ENCODE data around the gene JARID2.

JARID2 gene

DNA sequence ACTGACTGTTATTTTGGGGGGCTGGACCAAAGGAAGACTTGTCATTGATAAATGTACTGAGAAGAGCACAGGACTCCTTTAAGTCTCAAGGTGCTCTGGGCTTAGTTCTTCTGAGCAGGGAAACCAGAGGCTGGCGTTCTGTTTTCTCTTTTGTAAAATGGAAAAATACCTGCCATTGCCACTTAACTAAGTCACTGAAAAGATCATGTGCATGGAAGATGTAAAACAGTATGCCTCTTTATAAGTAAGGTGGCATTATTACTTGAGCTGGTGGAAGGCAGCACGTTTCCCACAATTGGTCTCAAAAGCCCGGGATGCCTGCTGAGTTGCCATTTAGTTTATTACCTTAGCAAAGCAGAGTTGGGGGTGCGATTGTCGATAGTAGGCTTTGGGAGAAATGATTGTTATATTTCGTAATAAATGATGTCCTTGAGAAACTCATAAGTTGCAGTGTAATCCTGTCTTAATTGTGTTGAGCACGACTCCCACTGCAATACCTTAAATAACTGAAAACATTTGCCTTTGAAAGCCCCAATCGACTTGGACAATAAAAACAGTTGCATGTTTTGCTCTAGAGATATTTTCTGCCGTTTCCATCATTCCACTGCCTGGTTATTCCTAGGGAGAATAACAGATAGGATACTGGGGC, 3.6 kb downstream of the JARID2 start:
- H3K27ac ChIP-seq: peak overlapping the region; percentile 48
- H3K36me3 ChIP-seq (ENCODE audit: insufficient read depth, low read length): peaks cover 9% of the 10 kb centered on the region; the same call in 1 of the 2 replicates
- H3K4me3 ChIP-seq: peak overlapping the region; percentile 79
- TF ChIP-seq FOXP2 (optimal IDR thresholded peaks at IDR 0.05; ENCODE audit: control extremely low read depth, extremely low read length, insufficient read depth): no peak
- no peak for TF ChIP-seq EZH2 (IDR thresholded peaks at IDR 0.05)
- TF ChIP-seq POLR2AphosphoS5 (IDR thresholded peaks at IDR 0.05; ENCODE audit: borderline replicate concordance, low read depth, low read length): no peak; the same call in 1 of the 2 replicates
- H3K9ac ChIP-seq (ENCODE audit: insufficient read length): peak overlapping the region; percentile 41
- no peak for DNase-seq (ENCODE audit: low read depth, low spot score)
- H3K9me3 ChIP-seq (ENCODE audit: low read depth, low read length): no peaks in the 10 kb centered on the region

DNA sequence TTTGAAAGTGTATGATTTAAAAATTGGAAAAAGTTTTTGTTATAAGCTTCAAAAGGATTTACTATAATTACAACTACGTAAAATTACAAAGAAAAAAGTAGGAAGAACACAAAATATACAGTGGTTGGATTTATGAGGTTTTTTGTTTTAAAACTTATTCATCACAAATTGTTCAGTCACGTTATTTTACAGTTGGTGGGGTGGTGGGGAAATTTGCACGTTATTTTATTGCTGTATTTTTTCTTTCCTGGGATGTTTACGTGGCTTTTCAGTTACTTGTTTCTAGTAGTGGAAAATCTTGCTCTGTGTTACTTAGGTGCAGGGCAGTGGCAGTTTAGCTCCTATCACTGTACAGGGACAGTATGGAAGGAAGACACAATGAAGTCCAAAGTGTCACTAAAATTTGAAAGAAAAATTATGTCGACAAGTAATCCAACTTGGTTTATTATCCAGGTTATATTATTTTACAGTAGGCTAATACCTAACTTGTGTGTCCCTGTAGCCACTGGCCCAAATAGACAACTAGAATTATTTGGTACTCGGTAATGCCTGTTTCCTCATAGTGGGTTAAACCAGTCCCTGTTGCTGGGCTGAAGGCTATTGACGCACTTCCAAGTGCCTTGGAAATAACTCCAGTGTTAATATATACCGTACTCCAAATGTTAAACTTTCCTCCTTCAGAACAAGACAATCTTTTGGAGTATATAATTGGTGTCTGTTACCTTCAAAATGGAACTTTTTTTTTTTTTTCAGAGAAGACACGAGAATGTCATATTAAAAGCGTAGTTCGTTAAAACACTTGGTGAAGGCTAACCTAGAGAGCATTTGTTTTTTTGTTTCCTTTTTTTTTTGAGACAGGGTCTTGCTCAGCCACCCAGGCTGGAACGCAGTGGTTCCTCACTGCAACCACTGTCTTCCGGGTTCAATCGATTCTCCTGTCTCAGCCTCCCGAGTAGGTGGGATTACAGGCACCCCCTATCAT, 4.6 kb downstream of the JARID2 start:
- H3K27ac ChIP-seq: 0 out of 2 replicates have a peak overlapping the region, but pooled peaks have one; percentile 48
- H3K4me3 ChIP-seq: peak overlapping the region; percentile 79
- peaks cover 9% of the 10 kb centered on the region; the same call in 1 of the 2 replicates for H3K36me3 ChIP-seq (ENCODE audit: insufficient read depth, low read length)
- H3K9me3 ChIP-seq (ENCODE audit: low read depth, low read length): no peaks in the 10 kb centered on the region
- DNase-seq (ENCODE audit: low read depth, low spot score): no peak
- TF ChIP-seq FOXP2 (optimal IDR thresholded peaks at IDR 0.05; ENCODE audit: control extremely low read depth, extremely low read length, insufficient read depth) (no peak), POLR2AphosphoS5 (IDR thresholded peaks at IDR 0.05; ENCODE audit: borderline replicate concordance, low read depth, low read length) (no peak; the same call in 1 of the 2 replicates), EZH2 (IDR thresholded peaks at IDR 0.05) (no peak)
- H3K9ac ChIP-seq (ENCODE audit: insufficient read length): peak overlapping the region; percentile 41

DNA sequence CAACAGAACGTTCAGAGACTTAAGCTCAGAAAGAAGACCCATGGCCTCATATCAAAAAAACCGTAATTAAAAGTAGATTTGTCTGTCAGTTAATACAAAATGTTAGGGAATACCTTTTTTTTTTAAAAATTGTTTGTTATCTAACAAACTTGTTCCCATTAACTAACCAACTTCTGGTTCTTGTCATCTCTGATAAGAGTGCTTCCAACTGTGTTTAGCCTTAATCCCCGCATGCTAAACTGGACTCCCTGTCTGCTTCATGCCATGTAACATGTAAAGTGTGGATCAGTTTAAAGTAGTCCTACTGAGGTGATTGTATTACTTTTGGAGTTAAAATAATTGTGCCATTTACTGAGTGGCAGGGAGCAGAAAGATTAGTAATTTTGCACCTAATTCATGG, 6.3 kb downstream of the JARID2 start:
- no peak for DNase-seq (ENCODE audit: low read depth, low spot score)
- Histone ChIP-seq H3K9me3 (ENCODE audit: low read depth, low read length) (no peaks in the 10 kb centered on the region), H3K9ac (ENCODE audit: insufficient read length) (peak overlapping the region; percentile 32), H3K36me3 (ENCODE audit: insufficient read depth, low read length) (peaks cover 9% of the 10 kb centered on the region; the same call in 1 of the 2 replicates), H3K4me3 (no peak overlapping the region), H3K27ac (no peak overlapping the region)
- TF ChIP-seq FOXP2 (optimal IDR thresholded peaks at IDR 0.05; ENCODE audit: control extremely low read depth, extremely low read length, insufficient read depth) (no peak), EZH2 (IDR thresholded peaks at IDR 0.05) (no peak), POLR2AphosphoS5 (IDR thresholded peaks at IDR 0.05; ENCODE audit: borderline replicate concordance, low read depth, low read length) (no peak)

DNA sequence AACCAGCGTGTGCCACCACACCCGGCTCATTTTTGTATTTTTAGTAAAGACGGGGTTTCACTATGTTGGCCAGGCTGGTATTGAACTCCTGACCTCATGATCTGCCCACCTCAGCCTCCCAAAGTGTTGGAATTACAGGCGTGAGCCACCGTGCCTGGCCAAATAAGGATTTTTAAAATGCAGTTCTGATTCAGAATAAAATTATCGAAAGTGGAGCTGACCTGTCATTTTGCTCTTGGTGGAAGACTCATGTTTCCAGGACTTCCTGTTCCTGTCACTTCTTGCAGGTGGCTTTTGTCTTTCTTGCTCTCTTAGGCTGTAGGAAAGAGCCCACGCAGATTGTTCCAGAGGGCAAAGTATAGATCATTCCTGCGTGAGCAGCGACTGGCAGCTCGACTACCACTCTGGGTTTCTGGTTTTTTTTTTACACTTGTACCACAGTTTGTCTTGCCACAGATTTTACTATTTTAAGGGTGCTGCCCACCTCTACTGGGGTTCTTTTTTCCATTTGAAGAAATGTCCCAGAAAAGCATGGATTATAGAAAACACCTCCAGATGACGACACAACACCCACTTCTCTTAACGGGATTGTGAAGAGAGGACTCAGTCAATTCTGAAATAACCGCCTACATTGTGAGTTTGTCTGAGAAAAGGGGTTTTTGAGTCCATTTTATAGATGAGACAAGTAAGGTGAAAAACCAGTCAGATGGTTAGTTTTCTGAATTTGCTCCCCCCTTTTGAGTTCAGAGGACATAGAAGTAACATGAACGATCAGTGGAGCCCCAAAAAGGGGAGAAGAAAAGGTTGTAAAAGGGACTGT, 7.5 kb downstream of the JARID2 start:
- Histone ChIP-seq H3K36me3 (ENCODE audit: insufficient read depth, low read length) (peaks cover 17% of the 10 kb centered on the region), H3K9me3 (ENCODE audit: low read depth, low read length) (no peaks in the 10 kb centered on the region), H3K9ac (ENCODE audit: insufficient read length) (no peak overlapping the region), H3K27ac (no peak overlapping the region), H3K4me3 (no peak overlapping the region)
- no peak for DNase-seq (ENCODE audit: low read depth, low spot score)
- TF ChIP-seq EZH2 (IDR thresholded peaks at IDR 0.05): no peak
- TF ChIP-seq FOXP2 (optimal IDR thresholded peaks at IDR 0.05; ENCODE audit: control extremely low read depth, extremely low read length, insufficient read depth): no peak
- TF ChIP-seq POLR2AphosphoS5 (IDR thresholded peaks at IDR 0.05; ENCODE audit: borderline replicate concordance, low read depth, low read length): no peak

DNA sequence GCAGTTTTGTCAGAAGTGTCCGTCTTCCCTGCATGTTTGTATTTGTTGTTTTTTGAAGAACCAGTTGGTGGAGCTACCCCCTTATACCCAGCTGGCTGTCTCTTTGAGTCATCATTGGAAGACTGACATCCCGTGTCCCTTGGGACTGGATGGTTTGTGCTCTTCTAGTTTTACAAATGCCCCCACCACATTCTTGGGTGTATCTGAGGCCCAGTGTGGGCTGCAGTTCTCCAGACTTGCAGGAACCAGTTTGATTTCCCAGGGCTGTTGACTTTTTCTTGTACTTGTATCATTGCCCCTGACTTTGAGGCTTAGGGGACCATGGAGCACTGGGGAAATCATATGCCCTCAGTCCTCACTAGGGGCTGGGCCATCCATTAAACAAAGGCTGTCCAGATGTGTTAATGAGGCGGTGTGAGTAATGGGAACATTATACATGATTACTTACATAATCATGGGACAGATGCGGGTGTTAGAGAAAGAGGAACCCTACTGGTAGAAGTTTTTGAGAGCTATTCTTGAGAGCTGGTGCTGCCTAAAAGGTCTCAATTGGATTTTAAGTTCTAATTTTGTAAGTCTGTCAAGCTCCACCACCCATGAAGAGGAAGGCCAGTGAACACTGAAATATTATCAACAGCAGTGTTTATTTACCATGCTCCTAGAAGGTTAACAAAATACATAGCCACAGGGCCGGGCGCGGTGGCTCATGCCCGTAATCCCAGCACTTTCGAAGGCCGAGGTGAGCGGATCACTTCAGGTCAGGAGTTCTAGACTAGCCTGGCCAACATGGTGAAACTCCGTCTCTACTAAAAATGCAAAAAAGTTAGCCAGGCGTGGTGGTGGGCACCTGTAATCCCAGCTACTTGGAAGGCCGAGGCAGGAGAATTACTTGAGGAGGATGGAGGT, 8.5 kb downstream of the JARID2 start:
- H3K9me3 ChIP-seq (ENCODE audit: low read depth, low read length): no peaks in the 10 kb centered on the region
- H3K36me3 ChIP-seq (ENCODE audit: insufficient read depth, low read length): peaks cover 17% of the 10 kb centered on the region
- DNase-seq (ENCODE audit: low read depth, low spot score): no peak
- H3K9ac ChIP-seq (ENCODE audit: insufficient read length): no peak overlapping the region
- H3K27ac ChIP-seq: no peak overlapping the region
- no peak overlapping the region for H3K4me3 ChIP-seq
- TF ChIP-seq FOXP2 (optimal IDR thresholded peaks at IDR 0.05; ENCODE audit: control extremely low read depth, extremely low read length, insufficient read depth): no peak
- TF ChIP-seq EZH2 (IDR thresholded peaks at IDR 0.05): no peak
- TF ChIP-seq POLR2AphosphoS5 (IDR thresholded peaks at IDR 0.05; ENCODE audit: borderline replicate concordance, low read depth, low read length): no peak

DNA sequence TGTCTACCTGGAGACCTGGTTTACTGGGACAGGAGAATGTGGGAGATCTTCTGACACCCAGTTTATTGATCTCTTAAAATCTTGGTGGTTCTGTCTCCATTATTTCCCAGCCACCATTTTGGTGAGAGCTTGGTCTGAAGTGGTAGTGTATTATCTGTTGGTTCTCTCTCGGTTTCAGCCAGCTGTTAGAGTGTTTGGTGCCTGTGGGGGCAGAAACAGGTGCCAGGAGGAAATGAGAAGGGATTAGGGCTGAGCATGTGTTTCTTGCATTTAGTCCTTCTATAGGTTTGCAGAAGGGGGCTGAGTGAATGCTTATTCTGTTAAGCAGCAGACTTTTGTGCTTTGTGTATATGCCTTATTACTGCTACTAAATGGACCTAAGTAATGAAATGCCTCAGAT, 9.6 kb downstream of the JARID2 start:
- no peaks in the 10 kb centered on the region for H3K9me3 ChIP-seq (ENCODE audit: low read depth, low read length)
- peaks cover 17% of the 10 kb centered on the region for H3K36me3 ChIP-seq (ENCODE audit: insufficient read depth, low read length)
- H3K4me3 ChIP-seq: no peak overlapping the region; the same call in 1 of the 2 replicates
- no peak overlapping the region for H3K9ac ChIP-seq (ENCODE audit: insufficient read length)
- H3K27ac ChIP-seq: no peak overlapping the region
- TF ChIP-seq POLR2AphosphoS5 (IDR thresholded peaks at IDR 0.05; ENCODE audit: borderline replicate concordance, low read depth, low read length): no peak
- TF ChIP-seq FOXP2 (optimal IDR thresholded peaks at IDR 0.05; ENCODE audit: control extremely low read depth, extremely low read length, insufficient read depth): no peak
- TF ChIP-seq EZH2 (IDR thresholded peaks at IDR 0.05): no peak
- DNase-seq (ENCODE audit: low read depth, low spot score): no peak

DNA sequence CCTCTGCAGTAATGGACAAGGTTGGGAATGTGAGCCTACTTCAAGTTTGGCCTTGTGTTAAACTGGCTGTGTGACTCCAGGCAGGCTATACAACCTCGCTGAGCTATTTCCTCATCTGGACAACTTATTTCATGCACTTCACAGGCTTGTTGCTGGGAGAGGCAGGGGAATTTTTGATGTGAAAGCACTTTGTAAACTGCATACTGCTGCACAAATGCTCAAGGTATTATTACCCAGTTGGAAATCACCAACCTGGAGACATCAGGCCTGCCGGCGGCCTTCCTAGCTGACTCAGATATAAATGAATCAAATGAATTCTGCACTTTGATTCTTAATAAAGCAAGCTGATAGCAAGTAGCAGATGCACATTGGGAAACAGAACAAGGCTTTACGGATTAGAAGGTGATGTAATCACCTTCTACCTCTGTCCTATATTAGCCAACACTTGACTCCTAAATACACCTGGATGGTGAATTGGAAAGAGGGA, 10.1 kb downstream of the JARID2 start:
- Histone ChIP-seq H3K4me3 (peak overlapping the region; percentile 7; the same call in 1 of the 2 replicates), H3K27ac (no peak overlapping the region), H3K9me3 (ENCODE audit: low read depth, low read length) (no peaks in the 10 kb centered on the region), H3K36me3 (ENCODE audit: insufficient read depth, low read length) (peaks cover 17% of the 10 kb centered on the region), H3K9ac (ENCODE audit: insufficient read length) (no peak overlapping the region)
- no peak for DNase-seq (ENCODE audit: low read depth, low spot score)
- TF ChIP-seq EZH2 (IDR thresholded peaks at IDR 0.05): no peak
